Keratinocyte (primary cell): ENCODE data around the gene DEGS2. TPM values are rescaled to one million over a fixed set of nuclear protein-coding genes. Genes with fewer than 3 reads are reported as not detected.

Source experiments
- DNase-seq: peaks from one replicate; pipeline ENCODE4 v3.0.0-alpha.2; 2011; ENCODE audit warnings: low read depth, missing footprints, low spot score
- FAIRE-seq: peaks from 2 replicates; lab custom pipeline; 2011; peaks lifted over from hg19 to GRCh38; lab: Jason Lieb, UNC
- H2AFZ ChIP-seq: 2 replicates; pipeline ENCODE4 v1.6.0; 2012; ENCODE audit warnings: low read length, control low read depth, inconsistent platforms; ENCODE audit not compliant: control insufficient read depth
- H3K27ac ChIP-seq: 2 replicates; pipeline ENCODE4 v1.5.1; 2011; ENCODE audit warnings: low read length; ENCODE audit not compliant: control insufficient read depth, insufficient read depth
- H3K27me3 ChIP-seq: 3 replicates; pipeline ENCODE4 v1.6.0; 2011; ENCODE audit warnings: low read length; ENCODE audit not compliant: control insufficient read depth, insufficient read depth; ENCODE audit errors: extremely low read depth
- H3K36me3 ChIP-seq, 2 experiments: 2 replicates in 1 of 2; 3 replicates in 1 of 2; pipeline ENCODE4 v1.5.1; 2011; ENCODE audit warnings: low read length in 2 of 2, mild to moderate bottlenecking in 1 of 2; ENCODE audit not compliant: control insufficient read depth in 2 of 2, insufficient read depth in 2 of 2; ENCODE audit errors: extremely low read depth in 1 of 2
- H3K4me1 ChIP-seq: 3 replicates; pipeline ENCODE4 v1.5.1; 2011; ENCODE audit warnings: low read length; ENCODE audit not compliant: control insufficient read depth, insufficient read depth; ENCODE audit errors: extremely low read depth
- H3K4me2 ChIP-seq: 3 replicates; pipeline ENCODE4 v1.6.0; 2011; ENCODE audit warnings: low read depth, low read length; ENCODE audit not compliant: control insufficient read depth, insufficient read depth; ENCODE audit errors: extremely low read depth
- H3K4me3 ChIP-seq, 3 experiments: fragments of 200-600 bp in 1 of 3; sonication (generic) in 1 of 3; 2 replicates in 2 of 3; 3 replicates in 1 of 3; pipeline ENCODE4 v1.5.1; 2011 to 2016; ENCODE audit warnings: low read length in 3 of 3, mild to moderate bottlenecking in 3 of 3, control low read depth in 2 of 3, inconsistent platforms in 1 of 3, low read depth in 1 of 3, mixed read lengths in 1 of 3, mixed run types in 1 of 3, moderate library complexity in 1 of 3; ENCODE audit not compliant: control insufficient read depth in 2 of 3, insufficient read depth in 2 of 3; ENCODE audit errors: extremely low read depth in 1 of 3
- H3K79me2 ChIP-seq: 2 replicates; pipeline ENCODE4 v1.6.0; 2012; ENCODE audit warnings: low read length; ENCODE audit not compliant: control insufficient read depth, insufficient read depth
- H3K9ac ChIP-seq: 3 replicates; pipeline ENCODE4 v1.6.0; 2011; ENCODE audit warnings: low read length; ENCODE audit not compliant: control insufficient read depth, insufficient read depth; ENCODE audit errors: extremely low read depth
- H3K9me1 ChIP-seq: 3 replicates; pipeline ENCODE4 v1.6.0; 2011; ENCODE audit warnings: low read length; ENCODE audit not compliant: control insufficient read depth, insufficient read depth; ENCODE audit errors: extremely low read depth
- H3K9me3 ChIP-seq: 2 replicates; pipeline ENCODE4 v1.5.1; 2012; ENCODE audit warnings: low read depth, low read length; ENCODE audit not compliant: control insufficient read depth
- H4K20me1 ChIP-seq: 3 replicates; pipeline ENCODE4 v1.6.0; 2011; ENCODE audit warnings: low read length; ENCODE audit not compliant: control insufficient read depth, insufficient read depth; ENCODE audit errors: extremely low read depth
- CTCF ChIP-seq, 3 experiments: IDR thresholded peaks in 1 of 3; conservative IDR thresholded peaks in 1 of 3; optimal IDR thresholded peaks in 1 of 3; 2 replicates in 2 of 3; 3 replicates in 1 of 3; pipeline versions ENCODE3 to v1.5.1; 2011; ENCODE audit warnings: low read length in 3 of 3, mild to moderate bottlenecking in 3 of 3, moderate library complexity in 2 of 3, control low read depth in 1 of 3, inconsistent platforms in 1 of 3; ENCODE audit not compliant: insufficient read depth in 2 of 3; ENCODE audit errors: extremely low read depth in 1 of 3
- EZH2 ChIP-seq: IDR thresholded peaks from one replicate; pipeline ENCODE4 v1.6.1; 2012; ENCODE audit warnings: inconsistent platforms, mild to moderate bottlenecking, low read length, moderate library complexity
- dilution Hi-C: fragments of 300-500 bp; cut with MboI; formaldehyde crosslinking; loops from one replicate; pipeline ENCODE4 v1.7.0; 2020; ENCODE audit warnings: low sequenced_read_pairs; ENCODE audit not compliant: extremely low pct_ligation_motif_present
- polyA plus RNA-seq, 5 experiments: library from polyadenylated mRNA; depleted of rRNA in 3 of 5; stranded (reverse) in 3 of 5; stranded (forward) in 1 of 5; unstranded in 1 of 5; fragments of >200 nt; gene quantifications; 1 replicate in 1 of 5; 2 replicates in 3 of 5; 3 replicates in 1 of 5; pipeline versions ENCODE4 v1.2.1 to v1.2.3, GENCODE V29; 2011 to 2012; ENCODE audit warnings: missing spikeins in 2 of 5, low read depth in 1 of 5, low replicate concordance in 1 of 5

Gene DEGS2
- polyA plus RNA-seq, 1 donor (not counting 4 experiments of a cell fraction or from before 2014, with no cell fraction given), result 0.46 TPM

GRCh38 chr14:100134586-100134985 is 24.9 kb downstream of the DEGS2 start:
- dilution Hi-C loops, result no loop called here
- FAIRE-seq, result no peak
- H3K9ac ChIP-seq, result no peak overlapping the region
- no peaks in the 10 kb centered on the region for H3K9me1 ChIP-seq
- H3K4me1 ChIP-seq, result peaks cover 13% of the 10 kb centered on the region
- H4K20me1 ChIP-seq, result no peaks in the 10 kb centered on the region
- TF ChIP-seq EZH2 (no peak), CTCF (optimal IDR thresholded peaks at IDR 0.05 in 1 of 3, IDR thresholded peaks at IDR 0.05 in 1 of 3, conservative IDR thresholded peaks at IDR 0.05 in 1 of 3; ENCODE audit: extremely low read depth in 1 of 3, insufficient read depth in 2 of 3, low read length in 3 of 3) (no peak)
- no peak overlapping the region for H2AFZ ChIP-seq
- H3K4me3 ChIP-seq, result no peak overlapping the region
- H3K4me2 ChIP-seq, result no peak overlapping the region
- no peaks in the 10 kb centered on the region for H3K9me3 ChIP-seq
- DNase-seq, result no peak
- H3K36me3 ChIP-seq, result no peaks in the 10 kb centered on the region
- no peak overlapping the region for H3K27ac ChIP-seq
- no peaks in the 10 kb centered on the region for H3K79me2 ChIP-seq
- no peaks in the 10 kb centered on the region for H3K27me3 ChIP-seq

DNA sequence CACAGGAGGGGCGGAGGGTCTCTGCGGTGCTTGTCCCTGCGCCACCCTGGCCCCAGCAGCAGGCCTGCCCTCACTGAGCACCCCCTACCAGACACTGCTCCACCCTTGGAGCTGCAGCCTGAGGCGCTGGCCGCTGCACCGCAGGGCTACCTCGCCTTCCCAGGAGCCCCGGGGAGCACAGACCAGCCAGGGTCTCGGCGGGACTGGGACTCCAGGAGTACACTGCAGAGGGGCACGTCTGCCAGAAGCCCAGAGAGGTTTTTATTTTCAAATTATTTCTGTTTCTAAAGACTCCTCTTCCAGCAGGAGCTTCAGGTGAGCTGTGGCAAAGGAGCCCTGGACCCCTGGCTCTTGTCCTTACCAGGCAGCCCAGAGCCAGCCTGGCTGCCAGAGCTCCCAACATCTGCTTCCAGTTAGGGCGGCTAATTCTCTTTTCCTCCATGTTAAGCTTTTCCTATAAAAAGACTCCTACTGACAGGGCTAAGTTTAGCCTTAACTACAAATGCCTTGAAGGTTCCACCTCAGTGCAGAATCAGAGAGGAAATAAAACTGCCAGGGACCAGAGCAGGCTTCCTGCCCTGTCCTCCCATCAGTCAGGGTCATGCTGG is 26.4 kb downstream of the DEGS2 start:
- no peaks in the 10 kb centered on the region for H3K79me2 ChIP-seq
- FAIRE-seq (no peak), DNase-seq (no peak)
- H3K9me3 ChIP-seq, result no peaks in the 10 kb centered on the region
- no peaks in the 10 kb centered on the region for H4K20me1 ChIP-seq
- peak overlapping the region; percentile 70 for H2AFZ ChIP-seq
- H3K4me2 ChIP-seq, result no peak overlapping the region
- peaks cover 13% of the 10 kb centered on the region for H3K4me1 ChIP-seq
- no peak overlapping the region for H3K4me3 ChIP-seq
- dilution Hi-C loops, result no loop called here
- TF ChIP-seq EZH2 (no peak), CTCF (optimal IDR thresholded peaks at IDR 0.05 in 1 of 3, IDR thresholded peaks at IDR 0.05 in 1 of 3, conservative IDR thresholded peaks at IDR 0.05 in 1 of 3; ENCODE audit: extremely low read depth in 1 of 3, insufficient read depth in 2 of 3, low read length in 3 of 3) (no peak)
- H3K9me1 ChIP-seq, result no peaks in the 10 kb centered on the region
- no peaks in the 10 kb centered on the region for H3K36me3 ChIP-seq
- H3K27me3 ChIP-seq, result no peaks in the 10 kb centered on the region
- no peak overlapping the region for H3K9ac ChIP-seq
- H3K27ac ChIP-seq, result no peak overlapping the region
